Kidney (tissue), 14 donors: ENCODE results near the gene HPDL. TPM values are rescaled to one million over a fixed set of nuclear protein-coding genes. Genes with fewer than 3 reads are reported as not detected.

Source experiments
- DNase-seq, 5 donors: peaks; one replicate each; pipeline ENCODE4 v3.0.0-alpha.2; 2013 to 2020
- FAIRE-seq: peaks from 2 replicates; lab custom pipeline; 2012; peaks lifted over from hg19 to GRCh38; lab: Jason Lieb, UNC
- H3K27ac ChIP-seq, 2 donors: one replicate each; pipeline ENCODE4 v1.7.0; 2013; ENCODE audit warnings: low read depth in 2 of 2, low read length in 2 of 2, inconsistent platforms in 1 of 2
- H3K27me3 ChIP-seq: one replicate; pipeline ENCODE4 v1.7.1; 2013; ENCODE audit warnings: low read length, inconsistent platforms; ENCODE audit not compliant: control insufficient read depth, insufficient read depth
- H3K36me3 ChIP-seq, 3 donors: one replicate each; pipeline versions ENCODE4 v1.7.0 to v1.7.1; 2013; ENCODE audit warnings: low read length in 3 of 3, control low read depth in 1 of 3, inconsistent platforms in 1 of 3; ENCODE audit not compliant: insufficient read depth in 3 of 3, control insufficient read depth in 2 of 3
- H3K4me1 ChIP-seq, 3 donors: one replicate each; pipeline versions ENCODE4 v1.7.0 to v1.7.1; 2013; ENCODE audit warnings: low read length in 3 of 3, inconsistent platforms in 1 of 3, low read depth in 1 of 3; ENCODE audit not compliant: control insufficient read depth in 2 of 3, insufficient read depth in 2 of 3
- H3K4me3 ChIP-seq, 3 donors: one replicate each; pipeline versions ENCODE4 v1.7.0 to v1.8.1; 2013; ENCODE audit warnings: low read length in 3 of 3, control low read depth in 1 of 3, inconsistent platforms in 1 of 3
- H3K9ac ChIP-seq, 3 donors: one replicate each; pipeline versions ENCODE4 v1.7.0 to v1.7.1; 2013; ENCODE audit warnings: low read length in 3 of 3, control low read depth in 1 of 3, inconsistent platforms in 1 of 3
- H3K9me3 ChIP-seq, 3 donors: one replicate each; pipeline versions ENCODE4 v1.7.0 to v1.7.1; 2013; ENCODE audit warnings: low read length in 3 of 3, control low read depth in 1 of 3, inconsistent platforms in 1 of 3; ENCODE audit not compliant: control insufficient read depth in 2 of 3, insufficient read depth in 1 of 3
- CTCF ChIP-seq: IDR thresholded peaks from 3 replicates; pipeline ENCODE4 v1.5.1; 2012; ENCODE audit warnings: mild to moderate bottlenecking, moderate library complexity, borderline replicate concordance; ENCODE audit not compliant: insufficient read depth; ENCODE audit errors: extremely low read depth
- intact Hi-C: fragments of 100-400 bp; cut with DNase I; formaldehyde crosslinking; loops from one replicate; pipeline ENCODE4 v1.11.1; 2022
- polyA plus RNA-seq: library from polyadenylated mRNA; stranded (reverse); fragments of 350-450 nt; fragmentation: Illumina TruSeq; extraction: RNeasy Lipid Tissue Mini Kit (QIAGEN cat#74804); gene quantifications from one replicate; pipeline ENCODE4 v1.2.3, GENCODE V29; 2014; ENCODE audit warnings: low read depth, low replicate concordance; ENCODE audit not compliant: insufficient read depth
- total RNA-seq: library from RNA; stranded (reverse); fragmentation: NEBNext Ultra II Directional; extraction: Animal tissue kit (Norgen Biotek cat#: 25700); gene quantifications from one replicate; pipeline ENCODE4 v1.2.1, GENCODE V29; 2021
- donor health status: control.
- donor health status: control.
- donor health status: control.
- donor health status: control.
- donor health status: control.
- donor health status: DM: yes; HTN: yes; CAD: no.
- donor health status: Normal renal cell carcinoma (clear cell type).

HPDL gene
- total and polyA plus RNA-seq, 2 donors from 2014 or later: 0.66 TPM; not detected in 1

GRCh38 chr1:45306319-45306718, 20.4 kb upstream of the HPDL start:
- no peak for TF ChIP-seq CTCF
- H3K27me3 ChIP-seq: no peaks in the 10 kb centered on the region
- H3K4me1 ChIP-seq: peaks cover 0 to 10% (median 0%) of the 10 kb centered on the region in 3 donors
- intact Hi-C loops: no loop called here
- H3K9ac ChIP-seq: no peak overlapping the region
- no peak overlapping the region for H3K27ac ChIP-seq
- no peak overlapping the region for H3K4me3 ChIP-seq
- H3K36me3 ChIP-seq: no peaks in the 10 kb centered on the region
- FAIRE-seq (no peak), DNase-seq (no peak)
- H3K9me3 ChIP-seq: no peaks in the 10 kb centered on the region

- TF ChIP-seq CTCF: no peak
- intact Hi-C loops: no loop called here
- no peak overlapping the region for H3K4me3 ChIP-seq
These were observed 19.8 kb upstream of the HPDL start for GRCh38 chr1:45306905-45307304.

GRCh38 chr1:45314266-45314665, 12.4 kb upstream of the HPDL start:
- intact Hi-C loops: no loop called here
- DNase-seq: no peak
- Histone ChIP-seq H3K27me3 (no peaks in the 10 kb centered on the region), H3K9ac (no peak overlapping the region), H3K9me3 (no peaks in the 10 kb centered on the region), H3K36me3 (no peaks in the 10 kb centered on the region), H3K4me3 (no peak overlapping the region), H3K27ac (no peak overlapping the region), H3K4me1 (no peaks in the 10 kb centered on the region)
- FAIRE-seq: no peak
- no peak for TF ChIP-seq CTCF

More at GRCh38 chr1:45306905-45307304, 19.8 kb upstream of the HPDL start:
- Histone ChIP-seq H3K9ac (no peak overlapping the region), H3K27me3 (no peaks in the 10 kb centered on the region), H3K27ac (no peak overlapping the region), H3K4me1 (peaks cover 0 to 10% (median 0%) of the 10 kb centered on the region in 3 donors), H3K9me3 (no peaks in the 10 kb centered on the region), H3K36me3 (no peaks in the 10 kb centered on the region)
- FAIRE-seq: no peak
- DNase-seq: no peak

- Histone ChIP-seq H3K4me3 (no peak overlapping the region), H3K9me3 (no peaks in the 10 kb centered on the region), H3K27ac (no peak overlapping the region), H3K36me3 (no peaks in the 10 kb centered on the region), H3K4me1 (no peaks in the 10 kb centered on the region), H3K9ac (no peak overlapping the region), H3K27me3 (no peaks in the 10 kb centered on the region)
- TF ChIP-seq CTCF: no peak
- DNase-seq (peak in 3 of 5 donors; percentile 37 to 62 (median 50)), FAIRE-seq (no peak)
- intact Hi-C loops: no loop called here
These were observed 9.5 kb upstream of the HPDL start for GRCh38 chr1:45317166-45317565.
